ENCODE results near the gene IPO11.

Gene IPO11

DNA sequence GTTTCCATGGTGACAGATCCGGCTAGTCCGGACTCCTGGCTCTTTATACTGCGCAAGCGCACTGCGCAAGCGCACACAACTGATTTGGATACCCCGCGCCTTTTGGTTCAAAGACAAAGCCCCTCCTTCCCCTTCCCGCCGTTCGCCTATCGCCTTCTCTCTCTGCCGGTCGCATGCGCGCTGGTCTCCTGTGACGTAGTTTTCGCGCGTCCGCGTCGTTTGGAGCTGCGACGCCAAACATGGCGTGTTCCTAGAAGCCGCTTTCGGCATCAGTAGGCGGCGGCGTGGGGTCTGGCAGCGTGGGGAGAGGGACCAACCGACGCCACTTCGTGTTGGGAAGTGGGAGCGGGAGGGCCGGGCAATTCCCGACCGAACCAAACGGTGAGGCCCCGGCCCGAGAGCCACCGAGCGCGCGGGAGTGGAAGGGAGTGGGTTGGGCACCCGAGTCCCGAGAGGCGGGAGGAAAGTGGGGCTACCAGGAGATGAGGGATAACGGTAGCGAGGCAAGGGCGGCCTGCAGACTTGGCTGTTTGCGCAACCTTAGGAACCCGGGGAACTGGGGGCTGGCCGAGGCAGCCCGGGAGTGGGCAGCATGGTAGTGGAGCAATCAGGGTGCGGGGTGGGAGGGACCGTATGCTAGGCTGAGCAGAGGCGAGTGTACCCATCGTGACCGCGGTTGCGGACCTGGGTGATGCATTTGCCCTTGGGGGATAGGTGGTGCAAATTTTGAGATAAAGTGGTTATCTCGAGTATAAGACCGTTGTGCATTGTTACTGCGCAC is at the start of gene IPO11:
IPO11 (plus strand) TSS at position 215 of the 781 bp plus-strand sequence. CDS start 24,517 bp downstream, outside the sequence.
- H3K36me3 ChIP-seq (ENCODE audit: control insufficient read depth in 5 of 5, insufficient read depth in 5 of 5, low read length in 5 of 5), result no peaks in the 10 kb centered on the region
- H3K4me3 ChIP-seq (ENCODE audit: low read depth in 1 of 5, low read length in 5 of 5), result peak within 1 kb of the TSS; percentile 90 to 99 (median 96)
- H3K27me3 ChIP-seq (ENCODE audit: control insufficient read depth in 5 of 5, insufficient read depth in 4 of 5, low read length in 5 of 5), result no peaks in the 10 kb centered on the region
- peak within 1 kb of the TSS; percentile 48 to 93 (median 85) for H3K9ac ChIP-seq (ENCODE audit: low read length in 5 of 5)
- H3K27ac ChIP-seq (ENCODE audit: low read depth, low read length), result peak within 1 kb of the TSS; percentile 37
- H3K4me1 ChIP-seq (ENCODE audit: control insufficient read depth in 5 of 5, insufficient read depth in 5 of 5, low read length in 5 of 5), result peaks cover 0 to 19% (median 18%) of the 10 kb centered on the region in 5 donors
- H3K9me3 ChIP-seq (ENCODE audit: control insufficient read depth in 5 of 5, low read length in 5 of 5), result no peaks in the 10 kb centered on the region

DNA sequence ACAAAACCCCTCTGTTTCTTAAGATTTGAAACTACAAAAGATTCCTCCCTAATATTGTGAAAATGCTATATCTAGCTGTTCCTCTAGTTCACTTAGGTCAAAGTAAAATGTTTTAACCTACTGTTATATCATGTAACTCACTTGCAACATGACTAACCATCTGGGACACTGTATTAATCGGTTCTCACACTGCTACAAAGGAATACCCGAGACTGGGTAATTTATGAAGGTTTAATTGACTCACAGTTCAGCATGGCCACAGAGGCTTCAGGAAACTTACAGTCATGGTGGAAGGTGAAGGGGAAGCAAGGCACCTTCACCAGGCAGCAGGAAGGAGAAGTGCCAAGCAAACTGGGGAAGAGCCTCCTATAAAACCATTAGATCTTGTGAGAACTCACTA is 43.5 kb upstream of the IPO11 start:
- no peaks in the 10 kb centered on the region for H3K9me3 ChIP-seq (ENCODE audit: control insufficient read depth in 5 of 5, low read length in 5 of 5)
- peaks cover 17 to 31% (median 28%) of the 10 kb centered on the region in 5 donors for H3K36me3 ChIP-seq (ENCODE audit: control insufficient read depth in 5 of 5, insufficient read depth in 5 of 5, low read length in 5 of 5)
- H3K9ac ChIP-seq (ENCODE audit: low read length in 5 of 5), result no peak overlapping the region

DNA sequence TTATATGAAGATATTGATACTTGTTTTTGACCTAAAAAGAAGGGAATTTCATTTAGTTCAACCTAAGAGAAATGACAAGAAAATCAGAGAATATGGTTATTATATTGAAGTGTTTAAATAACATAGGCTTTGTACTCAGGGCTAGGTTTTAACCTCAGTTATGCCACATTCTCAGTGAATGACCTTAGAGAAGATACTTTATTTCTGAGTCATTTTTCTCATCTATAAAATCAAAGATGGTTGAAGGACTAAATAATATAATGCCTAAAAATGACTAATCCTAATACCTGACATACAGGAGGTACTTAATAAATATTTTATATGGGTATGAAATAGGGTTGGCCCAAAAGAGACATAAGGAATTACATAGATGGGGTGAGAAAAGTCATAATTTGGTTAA is 41.2 kb upstream of the IPO11 start:
- Histone ChIP-seq H3K27me3 (ENCODE audit: control insufficient read depth in 5 of 5, insufficient read depth in 4 of 5, low read length in 5 of 5) (no peaks in the 10 kb centered on the region), H3K9ac (ENCODE audit: low read length in 5 of 5) (no peak overlapping the region), H3K4me1 (ENCODE audit: control insufficient read depth in 5 of 5, insufficient read depth in 5 of 5, low read length in 5 of 5) (peaks cover 0 to 3% (median 0%) of the 10 kb centered on the region in 5 donors), H3K36me3 (ENCODE audit: control insufficient read depth in 5 of 5, insufficient read depth in 5 of 5, low read length in 5 of 5) (peaks cover 13 to 31% (median 23%) of the 10 kb centered on the region in 5 donors), H3K4me3 (ENCODE audit: low read depth in 1 of 5, low read length in 5 of 5) (no peak overlapping the region), H3K27ac (ENCODE audit: low read depth, low read length) (no peak overlapping the region), H3K9me3 (ENCODE audit: control insufficient read depth in 5 of 5, low read length in 5 of 5) (no peaks in the 10 kb centered on the region)

More for the DNA sequence above, 43.5 kb upstream of the IPO11 start:
- H3K4me3 ChIP-seq (ENCODE audit: low read depth in 1 of 5, low read length in 5 of 5), result no peak overlapping the region
- H3K27me3 ChIP-seq (ENCODE audit: control insufficient read depth in 5 of 5, insufficient read depth in 4 of 5, low read length in 5 of 5), result no peaks in the 10 kb centered on the region
- H3K27ac ChIP-seq (ENCODE audit: low read depth, low read length), result no peak overlapping the region
- no peaks in the 10 kb centered on the region for H3K4me1 ChIP-seq (ENCODE audit: control insufficient read depth in 5 of 5, insufficient read depth in 5 of 5, low read length in 5 of 5)

DNA sequence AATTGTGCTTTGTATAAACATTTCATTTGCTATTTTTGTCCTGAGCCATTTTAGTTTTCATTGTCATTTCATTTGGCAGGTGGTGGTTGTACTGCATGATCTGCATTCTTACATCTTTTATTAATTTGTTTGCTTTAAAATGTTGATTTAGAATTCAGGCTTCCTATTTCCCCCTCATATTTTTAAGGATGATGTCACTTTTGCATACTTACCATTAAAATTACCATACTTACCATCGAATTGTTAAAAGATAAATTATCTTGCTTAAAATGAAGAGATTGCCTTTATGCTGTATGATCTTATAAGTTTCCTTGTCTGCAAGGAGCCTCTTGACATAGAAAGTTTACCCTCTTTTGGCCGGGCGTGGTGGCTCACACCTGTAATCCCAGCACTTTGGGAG is 40.0 kb upstream of the IPO11 start:
- no peak overlapping the region for H3K27ac ChIP-seq (ENCODE audit: low read depth, low read length)
- no peak overlapping the region for H3K9ac ChIP-seq (ENCODE audit: low read length in 5 of 5)
- H3K4me3 ChIP-seq (ENCODE audit: low read depth in 1 of 5, low read length in 5 of 5), result no peak overlapping the region
- peaks cover 0 to 3% (median 0%) of the 10 kb centered on the region in 5 donors for H3K4me1 ChIP-seq (ENCODE audit: control insufficient read depth in 5 of 5, insufficient read depth in 5 of 5, low read length in 5 of 5)
- peaks cover 13 to 36% (median 26%) of the 10 kb centered on the region in 5 donors for H3K36me3 ChIP-seq (ENCODE audit: control insufficient read depth in 5 of 5, insufficient read depth in 5 of 5, low read length in 5 of 5)
- H3K9me3 ChIP-seq (ENCODE audit: control insufficient read depth in 5 of 5, low read length in 5 of 5), result no peaks in the 10 kb centered on the region
- no peaks in the 10 kb centered on the region for H3K27me3 ChIP-seq (ENCODE audit: control insufficient read depth in 5 of 5, insufficient read depth in 4 of 5, low read length in 5 of 5)

DNA sequence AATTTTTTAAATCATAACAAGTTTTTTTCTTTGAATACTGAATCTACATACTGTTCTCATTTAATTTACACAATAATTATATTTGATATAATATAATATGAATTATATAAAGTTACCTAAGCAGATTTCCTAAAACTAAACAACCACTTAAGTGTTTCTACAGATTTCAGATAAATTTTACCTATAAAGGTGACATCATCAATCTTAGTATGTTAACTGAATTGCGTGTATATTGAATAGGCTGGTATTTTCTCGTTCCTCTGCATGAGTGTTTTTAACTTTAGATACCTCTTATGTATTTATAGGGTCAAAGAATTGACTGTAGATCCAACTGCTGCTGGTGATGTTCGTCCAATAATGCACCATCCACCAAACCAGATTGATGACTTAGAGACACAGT is 39.2 kb upstream of the IPO11 start:
- Histone ChIP-seq H3K27ac (ENCODE audit: low read depth, low read length) (no peak overlapping the region), H3K9me3 (ENCODE audit: control insufficient read depth in 5 of 5, low read length in 5 of 5) (no peaks in the 10 kb centered on the region), H3K27me3 (ENCODE audit: control insufficient read depth in 5 of 5, insufficient read depth in 4 of 5, low read length in 5 of 5) (no peaks in the 10 kb centered on the region), H3K4me3 (ENCODE audit: low read depth in 1 of 5, low read length in 5 of 5) (no peak overlapping the region), H3K4me1 (ENCODE audit: control insufficient read depth in 5 of 5, insufficient read depth in 5 of 5, low read length in 5 of 5) (peaks cover 0 to 3% (median 0%) of the 10 kb centered on the region in 5 donors), H3K9ac (ENCODE audit: low read length in 5 of 5) (no peak overlapping the region), H3K36me3 (ENCODE audit: control insufficient read depth in 5 of 5, insufficient read depth in 5 of 5, low read length in 5 of 5) (peaks cover 18 to 44% (median 34%) of the 10 kb centered on the region in 5 donors)

DNA sequence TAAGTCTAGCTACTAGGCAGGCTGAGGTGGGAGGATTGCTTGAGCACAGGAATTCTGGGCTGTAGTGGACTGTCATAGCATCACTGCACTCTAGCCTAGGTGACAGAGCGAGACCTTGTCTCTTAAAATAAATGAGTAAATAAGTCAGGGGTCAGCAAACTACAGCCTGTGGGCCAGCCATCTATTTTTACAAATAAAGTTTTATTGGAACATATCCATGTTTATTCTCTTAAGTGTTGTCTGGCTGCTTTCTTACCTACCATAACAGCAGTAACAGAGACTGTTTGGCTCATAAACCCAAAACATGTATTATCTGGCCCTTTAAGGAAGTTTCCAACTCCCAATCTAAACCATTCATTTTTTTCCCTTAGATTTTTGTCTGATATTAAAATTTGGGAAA is 38.5 kb upstream of the IPO11 start:
- Histone ChIP-seq H3K27ac (ENCODE audit: low read depth, low read length) (no peak overlapping the region), H3K9ac (ENCODE audit: low read length in 5 of 5) (no peak overlapping the region), H3K36me3 (ENCODE audit: control insufficient read depth in 5 of 5, insufficient read depth in 5 of 5, low read length in 5 of 5) (peaks cover 22 to 49% (median 37%) of the 10 kb centered on the region in 5 donors), H3K4me3 (ENCODE audit: low read depth in 1 of 5, low read length in 5 of 5) (no peak overlapping the region), H3K9me3 (ENCODE audit: control insufficient read depth in 5 of 5, low read length in 5 of 5) (no peaks in the 10 kb centered on the region), H3K27me3 (ENCODE audit: control insufficient read depth in 5 of 5, insufficient read depth in 4 of 5, low read length in 5 of 5) (no peaks in the 10 kb centered on the region), H3K4me1 (ENCODE audit: control insufficient read depth in 5 of 5, insufficient read depth in 5 of 5, low read length in 5 of 5) (peaks cover 0 to 3% (median 0%) of the 10 kb centered on the region in 5 donors)

DNA sequence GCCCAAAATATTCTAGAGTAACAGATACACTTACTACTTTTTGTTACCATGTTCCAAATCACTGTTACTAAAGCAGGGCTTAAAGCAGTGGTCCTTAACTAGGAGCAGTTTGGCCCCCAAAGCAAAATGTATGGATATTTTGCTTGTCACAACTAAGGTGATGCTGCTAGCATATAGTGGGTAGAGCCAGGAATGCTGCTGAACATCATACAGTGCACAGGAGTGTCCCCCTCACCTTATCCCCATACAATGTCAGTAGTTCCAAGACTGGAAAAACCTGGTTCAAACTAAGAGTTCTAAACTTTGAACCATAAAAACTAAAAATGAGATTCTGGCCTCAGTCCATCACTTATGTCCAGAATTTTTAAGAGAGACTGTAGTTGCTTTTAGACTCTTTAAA is 36.9 kb upstream of the IPO11 start:
- H3K4me1 ChIP-seq (ENCODE audit: control insufficient read depth in 5 of 5, insufficient read depth in 5 of 5, low read length in 5 of 5), result peaks cover 0 to 3% (median 0%) of the 10 kb centered on the region in 5 donors
- H3K27ac ChIP-seq (ENCODE audit: low read depth, low read length), result no peak overlapping the region
- H3K4me3 ChIP-seq (ENCODE audit: low read depth in 1 of 5, low read length in 5 of 5), result no peak overlapping the region
- H3K9ac ChIP-seq (ENCODE audit: low read length in 5 of 5), result no peak overlapping the region
- peaks cover 29 to 60% (median 45%) of the 10 kb centered on the region in 5 donors for H3K36me3 ChIP-seq (ENCODE audit: control insufficient read depth in 5 of 5, insufficient read depth in 5 of 5, low read length in 5 of 5)
- no peaks in the 10 kb centered on the region for H3K27me3 ChIP-seq (ENCODE audit: control insufficient read depth in 5 of 5, insufficient read depth in 4 of 5, low read length in 5 of 5)
- H3K9me3 ChIP-seq (ENCODE audit: control insufficient read depth in 5 of 5, low read length in 5 of 5), result no peaks in the 10 kb centered on the region

DNA sequence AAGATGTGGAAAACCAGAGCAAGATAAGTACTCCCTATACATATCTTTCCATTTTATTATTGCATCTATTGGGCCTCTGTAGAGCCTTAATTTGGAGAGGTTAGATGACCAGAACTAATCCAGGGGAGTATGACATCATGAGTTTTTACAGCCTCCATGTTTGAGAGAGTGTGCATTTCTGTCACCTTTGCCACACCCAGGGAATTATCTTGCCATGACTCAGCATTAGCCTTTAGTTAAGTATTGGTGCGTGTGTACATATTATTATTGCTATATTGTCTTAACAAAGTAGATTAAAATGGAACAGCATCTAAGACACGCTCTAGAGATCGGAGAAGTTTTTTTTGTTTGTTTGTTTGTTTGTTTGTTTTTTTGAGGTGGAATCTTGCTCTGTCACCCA is 36.5 kb upstream of the IPO11 start:
- peaks cover 32 to 63% (median 49%) of the 10 kb centered on the region in 5 donors for H3K36me3 ChIP-seq (ENCODE audit: control insufficient read depth in 5 of 5, insufficient read depth in 5 of 5, low read length in 5 of 5)
- H3K4me1 ChIP-seq (ENCODE audit: control insufficient read depth in 5 of 5, insufficient read depth in 5 of 5, low read length in 5 of 5), result peaks cover 0 to 3% (median 0%) of the 10 kb centered on the region in 5 donors
- H3K27ac ChIP-seq (ENCODE audit: low read depth, low read length), result no peak overlapping the region
- no peak overlapping the region for H3K9ac ChIP-seq (ENCODE audit: low read length in 5 of 5)
- no peaks in the 10 kb centered on the region for H3K27me3 ChIP-seq (ENCODE audit: control insufficient read depth in 5 of 5, insufficient read depth in 4 of 5, low read length in 5 of 5)
- no peak overlapping the region for H3K4me3 ChIP-seq (ENCODE audit: low read depth in 1 of 5, low read length in 5 of 5)
- no peaks in the 10 kb centered on the region for H3K9me3 ChIP-seq (ENCODE audit: control insufficient read depth in 5 of 5, low read length in 5 of 5)

DNA sequence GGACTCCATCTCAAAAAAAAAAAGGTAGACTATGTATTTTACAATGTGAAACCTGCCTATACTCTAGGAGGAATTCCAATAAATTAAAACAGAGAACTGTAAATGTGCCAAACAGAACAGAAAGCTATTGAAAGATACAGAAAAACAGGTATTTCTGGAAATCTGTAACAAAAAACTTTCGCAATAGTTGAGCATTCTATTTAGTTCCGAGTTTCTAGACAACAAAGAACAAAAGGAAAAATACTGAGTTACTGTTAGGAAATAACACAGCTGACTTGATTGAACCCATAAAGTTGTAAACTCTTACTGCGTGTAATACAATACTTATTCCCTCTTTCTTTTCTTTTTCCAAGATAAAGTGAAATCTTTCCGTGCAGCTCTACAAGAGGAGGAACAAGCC is 27.4 kb upstream of the IPO11 start:
- H3K9ac ChIP-seq (ENCODE audit: low read length in 5 of 5), result no peak overlapping the region
- no peak overlapping the region for H3K4me3 ChIP-seq (ENCODE audit: low read depth in 1 of 5, low read length in 5 of 5)
- H3K27ac ChIP-seq (ENCODE audit: low read depth, low read length), result no peak overlapping the region
- H3K9me3 ChIP-seq (ENCODE audit: control insufficient read depth in 5 of 5, low read length in 5 of 5), result no peaks in the 10 kb centered on the region
- H3K36me3 ChIP-seq (ENCODE audit: control insufficient read depth in 5 of 5, insufficient read depth in 5 of 5, low read length in 5 of 5), result peaks cover 37 to 68% (median 48%) of the 10 kb centered on the region in 5 donors
- H3K27me3 ChIP-seq (ENCODE audit: control insufficient read depth in 5 of 5, insufficient read depth in 4 of 5, low read length in 5 of 5), result no peaks in the 10 kb centered on the region
- peaks cover 0 to 7% (median 0%) of the 10 kb centered on the region in 5 donors for H3K4me1 ChIP-seq (ENCODE audit: control insufficient read depth in 5 of 5, insufficient read depth in 5 of 5, low read length in 5 of 5)

DNA sequence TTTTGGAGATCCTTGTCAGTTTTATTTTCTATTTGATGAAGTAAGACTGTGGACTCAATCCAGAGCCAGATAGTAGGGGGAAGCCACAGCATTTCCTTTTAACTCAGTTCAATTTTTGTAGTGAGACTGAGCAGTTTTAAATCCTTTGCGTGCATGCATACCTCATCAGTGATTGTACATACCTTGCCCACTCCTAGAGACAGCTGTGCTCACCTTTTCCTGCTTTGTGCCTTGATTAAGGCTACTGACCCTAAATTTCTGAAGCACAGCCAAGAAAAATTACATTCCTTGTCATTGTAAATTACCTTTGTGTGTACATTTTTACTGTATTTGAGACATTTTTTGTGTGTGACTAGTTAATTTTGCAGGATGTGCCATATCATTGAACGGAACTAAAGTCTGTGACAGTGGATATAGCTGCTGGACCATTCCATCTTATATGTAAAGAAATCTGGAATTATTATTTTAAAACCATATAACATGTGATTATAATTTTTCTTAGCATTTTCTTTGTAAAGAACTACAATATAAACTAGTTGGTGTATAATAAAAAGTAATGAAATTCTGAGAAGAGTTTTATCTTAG is 26.7 kb upstream of the IPO11 start:
- H3K4me1 ChIP-seq (ENCODE audit: control insufficient read depth in 5 of 5, insufficient read depth in 5 of 5, low read length in 5 of 5), result peaks cover 0 to 7% (median 0%) of the 10 kb centered on the region in 5 donors
- no peak overlapping the region for H3K4me3 ChIP-seq (ENCODE audit: low read depth in 1 of 5, low read length in 5 of 5)
- no peaks in the 10 kb centered on the region for H3K9me3 ChIP-seq (ENCODE audit: control insufficient read depth in 5 of 5, low read length in 5 of 5)
- no peaks in the 10 kb centered on the region for H3K27me3 ChIP-seq (ENCODE audit: control insufficient read depth in 5 of 5, insufficient read depth in 4 of 5, low read length in 5 of 5)
- no peak overlapping the region for H3K9ac ChIP-seq (ENCODE audit: low read length in 5 of 5)
- peaks cover 34 to 66% (median 49%) of the 10 kb centered on the region in 5 donors for H3K36me3 ChIP-seq (ENCODE audit: control insufficient read depth in 5 of 5, insufficient read depth in 5 of 5, low read length in 5 of 5)
- no peak overlapping the region for H3K27ac ChIP-seq (ENCODE audit: low read depth, low read length)

Measured in subcutaneous abdominal adipose tissue (tissue), 5 donors.